Activated CD4-positive, alpha-beta T cell treated with anti-CD3 and anti-CD28 coated beads, Interleukin-2, amount 10 ng/mL, durations not matched to agents 24 days and 14 days (primary cell): Measurements from ENCODE around the gene NARS2. TPM values are rescaled to one million over a fixed set of nuclear protein-coding genes. Genes with fewer than 3 reads are reported as not detected.
"Not testable (repeated sequence)": the region's sequence is repeated elsewhere in the genome, so short reads cannot be mapped to it uniquely, and the experiment has no call there.

Experiments
- DNase-seq: peaks from one replicate; pipeline ENCODE4 v3.0.0; 2022
- H3K27ac Mint-ChIP-seq: one replicate; pipeline ENCODE4 v1.8.0; 2022; ENCODE audit warnings: mild to moderate bottlenecking, mixed read lengths
- H3K27me3 Mint-ChIP-seq: one replicate; pipeline ENCODE4 v1.8.0; 2022; ENCODE audit warnings: mixed read lengths
- H3K36me3 Mint-ChIP-seq: one replicate; pipeline ENCODE4 v1.8.0; 2022; ENCODE audit warnings: low read depth, mild to moderate bottlenecking, mixed read lengths
- H3K4me1 Mint-ChIP-seq: one replicate; pipeline ENCODE4 v1.8.0; 2021; ENCODE audit warnings: mixed read lengths
- H3K4me3 Mint-ChIP-seq: one replicate; pipeline ENCODE4 v1.8.0; 2022; ENCODE audit warnings: mild to moderate bottlenecking, moderate library complexity, mixed read lengths
- H3K9me3 Mint-ChIP-seq: one replicate; pipeline ENCODE4 v1.8.0; 2021; ENCODE audit warnings: mixed read lengths
- intact Hi-C: fragments of 100-400 bp; cut with micrococcal nuclease; formaldehyde crosslinking; loops from one replicate; pipeline ENCODE4 v1.15.1; 2023
- total RNA-seq: library from RNA; stranded (reverse); gene quantifications from 2 replicates; pipeline ENCODE4 v1.2.3, GENCODE V29; 2022

Gene NARS2
- total RNA-seq, 1 donor from 2014 or later = 38.0 TPM

DNA sequence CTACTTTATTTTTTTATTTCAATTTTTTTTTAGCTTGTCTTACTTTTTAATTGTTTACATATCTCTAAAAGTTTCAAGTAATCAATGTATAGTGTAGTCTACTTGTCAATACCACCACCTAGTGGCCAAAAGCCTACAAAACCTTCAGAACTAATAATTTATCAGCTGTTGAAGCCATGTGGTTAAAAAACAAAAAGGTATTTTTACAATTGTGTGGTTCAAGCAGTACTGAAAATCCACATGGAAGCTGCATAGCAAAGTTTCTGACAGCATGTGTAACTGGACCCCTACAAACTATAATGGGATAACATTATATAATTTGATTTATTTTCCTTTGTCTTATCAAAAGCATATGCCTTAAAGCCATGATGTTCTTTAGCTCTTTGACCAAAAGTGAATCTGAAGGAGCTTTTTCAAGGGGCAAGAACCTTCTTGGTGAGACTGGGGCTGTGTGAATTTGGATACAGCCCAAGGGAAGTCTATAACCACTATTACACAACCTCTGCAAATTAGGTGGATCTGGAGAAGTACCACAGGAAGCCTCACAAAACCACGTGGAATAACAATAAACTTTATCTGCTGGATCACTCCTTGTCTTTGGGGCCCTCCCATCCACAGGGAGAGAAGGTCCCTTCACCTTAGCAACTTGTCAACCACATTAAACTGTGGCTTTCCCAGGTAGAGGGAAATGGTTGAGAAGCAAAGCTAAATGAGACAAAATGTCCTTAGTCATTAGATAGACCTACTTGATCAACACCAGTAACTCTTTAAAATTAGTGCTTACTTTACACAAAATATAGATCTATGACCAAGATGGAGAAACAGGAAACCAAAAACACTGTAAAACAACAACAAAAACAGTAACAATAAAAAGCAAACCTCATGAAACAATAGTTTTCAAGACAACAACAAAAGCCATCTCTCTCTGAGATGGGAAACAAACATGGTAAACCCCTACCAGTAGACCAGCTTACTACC lies 9.9 kb downstream of the NARS2 start:
- Mint-ChIP-seq H3K27me3 (no peaks in the 10 kb centered on the region), H3K27ac (peak overlapping the region; percentile 5), H3K4me1 (peaks cover 42% of the 10 kb centered on the region), H3K36me3 (peaks cover 24% of the 10 kb centered on the region), H3K4me3 (no peak overlapping the region), H3K9me3 (no peaks in the 10 kb centered on the region)
- DNase-seq = peak; percentile 89
- intact Hi-C loops = loop anchor here (1.0 to 5.0 kb wide), 6 partner anchors 10 to 425 kb away; partner anchors contain the start of genes ALG8, GAB2, KCTD21 and NARS2

DNA sequence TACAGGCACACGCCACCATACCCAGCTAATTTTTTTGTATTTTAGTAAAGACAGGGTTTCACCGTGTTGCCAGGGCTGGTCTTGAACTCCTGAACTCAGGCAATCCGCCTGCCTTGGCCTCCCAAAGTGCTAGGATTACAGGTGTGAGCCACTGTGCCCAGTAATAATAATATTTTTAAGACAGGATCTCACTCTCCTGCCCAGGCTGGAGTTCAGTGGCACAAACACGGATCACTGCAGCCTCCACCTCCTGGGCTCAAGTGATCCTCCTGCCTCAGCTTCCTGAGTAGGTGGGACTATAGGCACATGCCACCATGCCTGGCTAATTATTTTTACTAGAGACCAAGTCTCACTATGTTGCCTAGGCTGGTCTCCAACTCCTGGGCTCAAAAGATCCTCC lies 10.6 kb downstream of the NARS2 start:
- peaks cover 30% of the 10 kb centered on the region for H3K36me3 Mint-ChIP-seq
- H3K27me3 Mint-ChIP-seq, H3K9me3 Mint-ChIP-seq, DNase-seq, H3K27ac Mint-ChIP-seq, H3K4me3 Mint-ChIP-seq: not testable (repeated sequence)
- intact Hi-C loops = loop anchor here (1.0 to 5.0 kb wide), 6 partner anchors 10 to 425 kb away; partner anchors contain the start of genes ALG8, GAB2, KCTD21 and NARS2
- H3K4me1 Mint-ChIP-seq = peaks cover 48% of the 10 kb centered on the region

DNA sequence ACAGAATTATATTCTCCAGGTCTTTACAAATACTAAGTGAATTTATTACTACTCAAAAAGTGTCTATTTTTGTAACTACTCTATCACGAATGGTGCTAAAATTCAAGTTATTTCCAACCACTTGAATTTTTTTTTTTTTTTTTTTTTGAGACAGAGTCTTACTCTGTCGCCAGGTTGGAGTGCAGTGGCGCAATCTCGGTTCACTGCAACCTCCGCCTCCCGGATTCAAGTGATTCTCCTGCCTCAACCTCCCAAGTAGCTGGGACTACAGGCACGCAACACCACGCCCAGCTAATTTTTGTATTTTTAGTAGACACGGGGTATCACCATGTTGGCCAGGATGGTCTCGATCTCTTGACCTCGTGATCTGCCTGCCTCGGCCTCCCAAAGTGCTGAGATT lies 11.6 kb downstream of the NARS2 start:
- intact Hi-C loops = loop anchor here (5.0 kb wide), 2 partner anchors 271 to 376 kb away; partner anchors contain the start of genes KCTD21 and USP35
- not testable (repeated sequence) for H3K27me3 Mint-ChIP-seq, DNase-seq, H3K4me3 Mint-ChIP-seq, H3K27ac Mint-ChIP-seq, H3K9me3 Mint-ChIP-seq
- H3K4me1 Mint-ChIP-seq = peaks cover 48% of the 10 kb centered on the region
- H3K36me3 Mint-ChIP-seq = peaks cover 33% of the 10 kb centered on the region

DNA sequence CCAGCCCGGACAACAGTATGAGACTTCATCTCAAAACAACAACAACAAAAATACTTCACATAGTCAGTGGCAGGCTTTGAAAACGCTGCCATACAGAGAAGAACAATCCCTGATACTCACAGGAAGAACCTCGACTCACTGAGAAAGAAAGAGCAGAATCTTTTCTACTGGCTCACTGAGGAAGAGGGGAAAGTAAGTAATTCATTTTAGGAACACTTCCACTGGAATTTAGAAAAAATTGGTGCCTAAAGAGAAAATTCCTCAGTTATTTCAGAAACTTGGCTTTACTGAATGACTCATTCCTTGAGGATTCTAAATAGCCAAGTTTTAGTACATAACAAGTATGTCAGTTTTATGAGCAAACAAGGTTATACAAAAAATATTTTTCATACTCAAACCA lies 12.3 kb downstream of the NARS2 start:
- Mint-ChIP-seq H3K4me3 (peak overlapping the region; percentile 21), H3K4me1 (peaks cover 49% of the 10 kb centered on the region), H3K36me3 (peaks cover 37% of the 10 kb centered on the region), H3K27me3 (no peaks in the 10 kb centered on the region), H3K27ac (peak overlapping the region; percentile 69), H3K9me3 (no peaks in the 10 kb centered on the region)
- DNase-seq = no peak
- intact Hi-C loops = loop anchor here (5.0 kb wide), 2 partner anchors 270 to 375 kb away; partner anchors contain the start of genes KCTD21 and USP35

DNA sequence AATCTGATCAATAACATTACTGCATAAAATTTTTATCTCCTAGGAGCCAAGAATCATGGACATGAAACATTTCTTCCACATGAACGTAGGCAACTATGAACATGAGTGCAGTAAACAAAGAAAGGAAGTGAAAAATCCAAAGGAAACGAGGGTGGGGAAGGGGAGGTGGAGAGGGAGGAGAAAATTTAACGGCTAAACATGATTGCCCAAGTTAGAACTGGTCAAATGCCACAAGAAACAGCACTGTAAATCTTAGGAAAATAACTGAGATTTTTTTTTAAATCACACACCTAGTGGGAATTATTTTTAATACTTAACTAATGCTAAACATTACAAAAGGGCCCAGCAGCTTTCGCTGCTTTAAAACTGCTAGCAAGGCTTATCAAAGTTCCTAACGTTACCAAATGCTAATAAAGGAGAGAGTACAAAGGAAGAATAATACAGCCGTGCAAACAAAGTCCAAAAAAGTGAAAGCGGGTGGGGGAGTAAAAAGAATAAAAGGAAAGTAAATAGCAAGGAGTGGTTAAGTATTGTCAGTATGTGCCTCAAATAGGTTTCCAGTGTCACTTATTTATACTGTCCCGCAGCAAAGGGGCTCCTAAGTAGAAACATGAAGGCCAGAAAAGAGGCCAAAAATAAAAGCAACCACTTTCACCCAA lies 13.7 kb downstream of the NARS2 start:
- Mint-ChIP-seq H3K9me3 (peaks cover 6% of the 10 kb centered on the region), H3K27ac (peak overlapping the region; percentile 84), H3K36me3 (peaks cover 44% of the 10 kb centered on the region), H3K4me3 (peak overlapping the region; percentile 64), H3K27me3 (no peaks in the 10 kb centered on the region), H3K4me1 (peaks cover 55% of the 10 kb centered on the region)
- intact Hi-C loops = loop anchor here (2.0 to 5.0 kb wide), 4 partner anchors 96 to 422 kb away; partner anchors contain the start of genes ALG8, KCTD21 and USP35
- no peak for DNase-seq

DNA sequence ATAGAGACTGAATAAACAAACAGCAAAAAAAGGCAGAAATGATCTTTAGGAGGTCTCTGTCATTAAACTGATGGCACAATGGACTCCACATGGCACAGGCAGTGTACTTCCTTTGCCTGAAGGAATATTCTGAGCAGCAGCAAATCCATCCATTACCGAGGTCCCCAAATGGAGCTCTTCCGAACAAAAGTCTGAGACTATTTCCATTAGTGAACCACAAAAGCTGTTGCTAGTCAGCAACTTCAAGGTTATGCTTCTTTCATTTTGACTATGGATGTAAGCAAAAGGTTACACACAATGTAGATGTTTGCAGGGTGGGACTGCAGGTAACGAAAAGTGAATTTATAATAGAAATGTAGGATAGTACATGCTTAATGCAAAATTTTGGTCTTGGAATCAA lies 14.5 kb downstream of the NARS2 start:
- peaks cover 58% of the 10 kb centered on the region for H3K4me1 Mint-ChIP-seq
- peak; percentile 69 for DNase-seq
- peak overlapping the region; percentile 64 for H3K4me3 Mint-ChIP-seq
- no peaks in the 10 kb centered on the region for H3K27me3 Mint-ChIP-seq
- intact Hi-C loops = loop anchor here (2.0 to 5.0 kb wide), 4 partner anchors 95 to 421 kb away; partner anchors contain the start of genes ALG8, KCTD21 and USP35
- H3K36me3 Mint-ChIP-seq = peaks cover 44% of the 10 kb centered on the region
- H3K9me3 Mint-ChIP-seq = peaks cover 13% of the 10 kb centered on the region
- peak overlapping the region; percentile 84 for H3K27ac Mint-ChIP-seq

DNA sequence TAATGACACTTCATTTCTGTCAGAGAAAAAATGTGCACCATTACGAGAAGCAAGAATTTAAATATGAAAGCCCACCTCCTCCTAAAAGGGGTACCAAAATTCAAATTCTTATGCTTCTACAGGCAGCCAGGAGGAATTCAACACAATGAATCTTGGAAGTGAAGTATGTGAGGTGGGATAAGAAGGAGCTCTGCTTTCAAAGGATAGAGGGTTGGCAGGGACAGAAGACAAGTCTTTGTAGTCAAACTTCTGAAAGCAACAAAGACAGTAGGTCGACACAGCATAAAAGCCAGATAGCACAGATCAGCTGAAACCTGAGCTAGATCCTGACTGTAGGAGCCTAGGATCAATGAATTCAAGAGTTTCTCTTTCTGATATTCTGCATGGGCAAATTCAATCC lies 17.4 kb downstream of the NARS2 start:
- H3K9me3 Mint-ChIP-seq = peaks cover 18% of the 10 kb centered on the region
- no peak overlapping the region for H3K27ac Mint-ChIP-seq
- intact Hi-C loops = no loop called here
- DNase-seq = no peak
- H3K4me1 Mint-ChIP-seq = peaks cover 45% of the 10 kb centered on the region
- H3K4me3 Mint-ChIP-seq = no peak overlapping the region
- H3K36me3 Mint-ChIP-seq = peaks cover 56% of the 10 kb centered on the region
- H3K27me3 Mint-ChIP-seq = no peaks in the 10 kb centered on the region

DNA sequence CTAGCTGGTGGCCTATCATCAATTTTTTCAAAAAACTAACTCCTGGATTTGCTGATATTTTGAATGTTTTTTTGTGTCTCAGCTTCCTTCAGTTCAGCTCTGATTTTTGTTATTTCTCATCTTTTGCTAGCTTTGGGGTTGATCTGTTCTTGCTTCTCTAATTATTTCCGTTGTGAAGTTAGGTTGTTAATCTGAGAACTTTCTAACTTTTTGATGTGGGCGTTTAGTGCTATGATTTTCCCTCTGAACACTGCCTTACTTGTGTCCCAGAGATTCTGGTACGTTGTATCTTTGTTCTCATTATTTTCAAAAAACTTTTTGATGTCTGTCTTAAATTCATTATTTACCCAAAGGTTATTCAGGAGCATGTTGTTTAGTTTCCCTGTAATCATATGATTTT lies 19.1 kb downstream of the NARS2 start:
- H3K9me3 Mint-ChIP-seq = peaks cover 21% of the 10 kb centered on the region
- no peak for DNase-seq
- intact Hi-C loops = no loop called here
- no peaks in the 10 kb centered on the region for H3K27me3 Mint-ChIP-seq
- H3K36me3 Mint-ChIP-seq = peaks cover 63% of the 10 kb centered on the region
- H3K27ac Mint-ChIP-seq = peak overlapping the region; percentile 23
- peaks cover 34% of the 10 kb centered on the region for H3K4me1 Mint-ChIP-seq
- no peak overlapping the region for H3K4me3 Mint-ChIP-seq

DNA sequence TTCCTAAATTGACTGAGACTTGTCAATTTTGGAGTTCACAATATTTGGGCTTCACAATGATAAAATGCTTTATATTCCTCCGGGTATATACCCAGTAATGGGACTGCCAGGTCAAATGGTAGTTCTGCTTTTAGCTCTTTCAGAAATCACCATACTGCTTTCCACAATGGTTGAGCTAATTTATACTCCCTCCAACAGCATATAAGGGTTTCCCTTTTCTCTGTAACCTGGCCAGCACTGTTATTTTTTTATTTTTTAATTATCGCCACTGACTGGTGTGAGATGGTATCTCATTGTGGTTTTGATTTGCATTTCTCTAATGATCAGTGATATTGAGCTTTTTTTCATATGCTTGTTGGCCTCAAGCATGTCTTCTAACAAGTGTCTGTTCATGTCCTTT lies 21.8 kb downstream of the NARS2 start:
- Mint-ChIP-seq H3K36me3 (peaks cover 49% of the 10 kb centered on the region), H3K9me3 (peaks cover 21% of the 10 kb centered on the region), H3K4me3 (no peak overlapping the region), H3K27ac (no peak overlapping the region), H3K4me1 (peaks cover 28% of the 10 kb centered on the region), H3K27me3 (no peaks in the 10 kb centered on the region)
- intact Hi-C loops = no loop called here
- no peak for DNase-seq

DNA sequence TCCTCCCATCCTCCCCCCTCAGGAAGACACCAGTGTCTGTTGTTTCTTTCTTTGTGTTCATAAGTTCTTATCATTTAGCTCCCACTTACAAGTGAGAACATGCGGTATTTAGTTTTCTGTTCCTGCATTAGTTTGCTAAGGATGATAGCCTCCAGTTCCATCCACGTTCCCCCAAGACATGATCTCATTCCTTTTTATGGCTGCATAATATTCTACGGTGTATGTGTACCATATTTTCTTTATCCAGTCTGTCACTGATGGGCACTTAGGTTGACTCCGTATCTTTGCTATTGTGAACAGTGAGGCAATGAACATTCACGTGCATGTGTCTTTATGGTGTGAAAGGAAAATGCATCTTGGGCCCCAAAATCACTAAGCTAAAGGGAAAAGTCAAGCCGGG lies 22.5 kb downstream of the NARS2 start:
- peaks cover 44% of the 10 kb centered on the region for H3K36me3 Mint-ChIP-seq

DNA sequence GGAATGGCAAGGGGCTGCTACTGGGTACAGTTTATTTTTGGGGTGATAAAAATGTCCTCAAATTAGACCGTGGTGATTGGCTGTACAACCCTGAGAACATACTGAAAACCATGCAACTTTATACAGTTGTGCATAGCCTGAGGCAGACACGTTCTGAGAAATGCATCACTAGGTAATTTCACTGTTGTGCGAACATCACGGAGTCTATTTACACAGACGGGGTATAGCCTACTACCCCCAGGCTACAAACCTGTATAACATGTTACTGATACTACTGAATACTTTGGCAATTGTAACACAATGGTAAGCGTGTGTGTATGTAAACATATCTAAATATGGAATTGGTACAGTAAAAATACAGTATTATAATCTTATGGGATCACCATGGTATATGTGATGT lies 23.6 kb downstream of the NARS2 start:
- H3K36me3 Mint-ChIP-seq = peaks cover 34% of the 10 kb centered on the region
- intact Hi-C loops = no loop called here
- no peak overlapping the region for H3K4me3 Mint-ChIP-seq
- H3K4me1 Mint-ChIP-seq = peaks cover 21% of the 10 kb centered on the region
- no peak overlapping the region for H3K27ac Mint-ChIP-seq
- DNase-seq = no peak
- H3K27me3 Mint-ChIP-seq = no peaks in the 10 kb centered on the region
- H3K9me3 Mint-ChIP-seq = peaks cover 16% of the 10 kb centered on the region

More for the DNA sequence above, 22.5 kb downstream of the NARS2 start:
- H3K4me3 Mint-ChIP-seq, DNase-seq, H3K27ac Mint-ChIP-seq, H3K27me3 Mint-ChIP-seq, intact Hi-C loops: not testable (repeated sequence)
- Mint-ChIP-seq H3K9me3 (peaks cover 21% of the 10 kb centered on the region), H3K4me1 (peaks cover 28% of the 10 kb centered on the region)

DNA sequence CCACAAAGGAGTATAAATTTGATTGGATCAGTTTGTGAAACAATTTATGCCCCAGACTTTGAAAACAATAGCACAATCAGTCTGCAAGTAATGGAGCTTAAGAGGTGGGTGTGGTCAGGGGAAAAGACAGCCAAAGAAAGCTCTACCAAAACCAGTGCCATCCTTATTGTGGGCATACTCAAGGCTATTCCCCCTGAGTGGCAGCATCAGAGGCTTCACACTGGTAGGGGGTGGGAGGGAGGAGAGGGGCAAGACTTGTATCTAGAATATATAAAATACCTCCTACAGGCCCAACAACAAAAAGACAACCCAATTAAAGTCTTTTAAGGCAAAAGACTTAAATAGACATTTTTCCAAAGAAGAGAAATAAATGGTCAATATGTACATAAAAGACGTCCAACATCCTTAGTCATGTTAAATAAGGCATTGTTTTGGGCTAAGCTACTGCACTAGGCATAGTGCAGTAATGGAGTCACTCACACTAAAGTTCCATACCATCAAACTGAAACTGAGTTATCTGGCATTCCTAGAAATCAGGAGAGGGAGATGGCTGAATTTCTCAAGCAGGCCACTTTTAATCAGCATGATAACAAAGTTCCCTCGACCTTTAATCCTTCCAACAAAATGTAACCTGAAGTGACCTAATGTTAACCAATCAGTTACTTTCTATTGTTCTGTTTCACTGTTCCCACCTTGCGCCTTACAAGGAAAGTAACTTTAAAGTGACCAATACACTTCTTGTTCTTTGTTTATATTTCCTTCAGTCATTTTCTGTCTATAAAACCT lies 24.8 kb downstream of the NARS2 start:
- no peak overlapping the region for H3K27ac Mint-ChIP-seq
- H3K4me3 Mint-ChIP-seq = no peak overlapping the region
- peaks cover 28% of the 10 kb centered on the region for H3K36me3 Mint-ChIP-seq
- intact Hi-C loops = no loop called here
- no peaks in the 10 kb centered on the region for H3K27me3 Mint-ChIP-seq
- H3K4me1 Mint-ChIP-seq = peaks cover 12% of the 10 kb centered on the region
- peaks cover 8% of the 10 kb centered on the region for H3K9me3 Mint-ChIP-seq
- no peak for DNase-seq

DNA sequence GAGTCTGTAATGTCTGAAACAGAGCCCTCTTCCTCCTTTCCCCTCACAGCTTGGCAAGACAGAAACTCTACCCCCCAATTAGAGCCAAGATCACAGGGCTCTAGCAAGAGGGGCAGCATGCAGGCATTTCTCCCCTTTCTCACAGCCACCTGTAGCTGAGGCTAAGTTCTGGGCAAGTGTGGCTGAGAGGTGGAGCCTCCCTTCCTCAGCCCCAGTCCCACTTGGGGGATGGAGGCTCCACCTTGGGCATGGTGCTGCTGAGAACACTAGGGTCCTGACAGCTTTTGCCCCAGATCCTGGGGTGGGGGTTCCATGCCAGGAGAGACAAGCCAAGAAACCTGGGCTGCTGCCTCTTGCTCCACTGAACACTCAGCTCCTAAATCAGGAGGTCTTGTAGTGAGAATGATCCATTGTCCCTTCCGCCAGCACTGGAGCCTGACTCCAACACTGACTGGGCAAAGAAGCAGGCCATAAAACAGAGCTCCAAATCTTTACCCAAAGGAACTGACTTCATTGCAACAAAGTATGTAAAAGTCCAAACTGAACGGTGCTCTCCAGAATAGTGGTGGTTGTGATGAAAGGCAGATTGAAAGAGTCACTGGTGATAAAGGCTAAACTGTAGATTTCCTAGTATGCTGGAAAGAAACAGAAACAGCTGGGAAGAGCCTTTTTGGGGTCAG lies 25.6 kb downstream of the NARS2 start:
- H3K4me1 Mint-ChIP-seq = peaks cover 12% of the 10 kb centered on the region
- no peak for DNase-seq
- peaks cover 23% of the 10 kb centered on the region for H3K36me3 Mint-ChIP-seq

More for the DNA sequence above, 25.6 kb downstream of the NARS2 start:
- intact Hi-C loops = no loop called here
- Mint-ChIP-seq H3K27ac (no peak overlapping the region), H3K4me3 (no peak overlapping the region), H3K9me3 (peaks cover 9% of the 10 kb centered on the region), H3K27me3 (no peaks in the 10 kb centered on the region)
